Measurements from ENCODE around the gene TMEM233. TPM values are rescaled to one million over a fixed set of nuclear protein-coding genes. Genes with fewer than 3 reads are reported as not detected.

The TMEM233 gene
- total and polyA plus RNA-seq, 9 of the 15 experiments (the other 6 are each of a cell fraction or from before 2014, with no cell fraction given): 0.04 to 0.17 (median 0.07) TPM; not detected in 2

DNA sequence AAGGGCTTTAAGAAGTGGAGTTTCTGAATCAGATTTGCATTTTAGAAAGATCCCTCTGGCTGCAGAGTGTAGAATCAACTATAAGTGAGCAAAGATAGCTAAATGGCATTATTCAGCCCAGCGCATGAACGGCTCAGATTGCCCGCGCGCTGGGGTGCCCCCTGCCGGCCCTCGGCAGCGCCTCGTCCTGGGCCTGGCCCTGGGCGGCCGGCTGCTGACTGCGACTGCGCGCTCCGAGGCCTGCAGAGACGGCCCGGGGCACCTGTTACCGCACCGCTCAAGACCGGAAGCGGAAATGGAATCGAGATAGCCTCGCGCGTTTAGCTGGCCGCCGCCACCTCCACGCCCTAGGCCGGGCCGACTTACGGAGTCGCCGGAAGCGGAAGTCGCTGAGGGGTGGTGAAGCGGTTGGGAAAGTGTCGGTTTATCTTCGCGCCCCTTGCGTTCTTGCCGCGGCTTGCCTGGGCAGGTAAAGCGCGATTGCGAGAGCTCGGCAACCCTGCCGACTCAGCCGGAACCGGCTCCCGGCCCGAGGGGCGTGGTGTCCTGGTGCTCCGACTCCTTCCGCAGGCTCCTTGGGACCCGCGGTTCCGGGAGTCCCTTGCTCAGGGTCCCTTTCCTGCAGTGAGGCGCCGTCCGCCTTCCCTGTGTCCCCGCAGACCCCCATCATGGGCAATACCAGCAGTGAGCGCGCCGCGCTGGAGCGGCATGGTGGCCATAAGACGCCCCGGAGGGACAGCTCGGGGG lies 74.2 kb downstream of the TMEM233 start, which contains the start of gene PRKAB1 (continued):
- TF ChIP-seq, protein P1, sequence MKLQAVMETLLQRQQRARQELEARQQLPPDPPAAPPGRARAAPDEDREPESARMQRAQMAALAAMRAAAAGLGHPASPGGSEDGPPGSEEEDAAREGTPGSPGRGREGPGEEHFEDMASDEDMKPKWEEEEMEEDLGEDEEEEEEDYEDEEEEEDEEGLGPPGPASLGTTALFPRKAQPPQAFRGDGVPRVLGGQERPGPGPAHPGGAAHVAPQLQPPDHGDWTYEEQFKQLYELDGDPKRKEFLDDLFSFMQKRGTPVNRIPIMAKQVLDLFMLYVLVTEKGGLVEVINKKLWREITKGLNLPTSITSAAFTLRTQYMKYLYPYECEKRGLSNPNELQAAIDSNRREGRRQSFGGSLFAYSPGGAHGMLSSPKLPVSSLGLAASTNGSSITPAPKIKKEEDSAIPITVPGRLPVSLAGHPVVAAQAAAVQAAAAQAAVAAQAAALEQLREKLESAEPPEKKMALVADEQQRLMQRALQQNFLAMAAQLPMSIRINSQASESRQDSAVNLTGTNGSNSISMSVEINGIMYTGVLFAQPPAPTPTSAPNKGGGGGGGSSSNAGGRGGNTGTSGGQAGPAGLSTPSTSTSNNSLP (IDR thresholded peaks at IDR 0.05; ENCODE audit: borderline replicate concordance, low read depth, low read length): 0 out of 2 replicates have a peak, but pooled peaks have one; percentile 59
- TF ChIP-seq ESRRA (IDR thresholded peaks at IDR 0.05; ENCODE audit: borderline replicate concordance, low read depth) (peak; percentile 80; the same call in 1 of the 2 replicates), PCBP2 (IDR thresholded peaks at IDR 0.05; ENCODE audit: low read depth, low read length, poor library complexity, severe bottlenecking) (no peak), SNIP1 (IDR thresholded peaks at IDR 0.05; ENCODE audit: low read depth) (no peak), ZNF699 (CRISPR knock-in tag; IDR thresholded peaks at IDR 0.05; ENCODE audit: insufficient replicate concordance) (no peak), ZNF778 (CRISPR knock-in tag; IDR thresholded peaks at IDR 0.05) (no peak), ZNF347 (CRISPR knock-in tag; IDR thresholded peaks at IDR 0.05; ENCODE audit: low read depth) (no peak), NFE2 (IDR thresholded peaks at IDR 0.05; ENCODE audit: low read depth) (peak; percentile 21; the same call in 1 of the 2 replicates), ZNF586 (CRISPR knock-in tag; conservative IDR thresholded peaks at IDR 0.05) (no peak), PHF21A (IDR thresholded peaks at IDR 0.05; ENCODE audit: borderline replicate concordance, low read depth) (peak; percentile 9; the same call in 1 of the 2 replicates), CHCHD3 (CRISPR knock-in tag; IDR thresholded peaks at IDR 0.05) (peak; percentile 27; the same call in 1 of the 2 replicates), SMC3 (conservative IDR thresholded peaks at IDR 0.05; ENCODE audit: insufficient read depth, low read depth, low read length) (peak; percentile 52; the same call in 1 of the 2 replicates), ZNF175 (CRISPR knock-in tag; IDR thresholded peaks at IDR 0.05; ENCODE audit: low read depth) (no peak), SMARCB1 (IDR thresholded peaks at IDR 0.05; ENCODE audit: insufficient read length, low read depth) (no peak), ZBTB11 (CRISPR knock-in tag; IDR thresholded peaks at IDR 0.05) (peak; percentile 89 to 98 (median 94)), ZNF140 (CRISPR knock-in tag; IDR thresholded peaks at IDR 0.05) (no peak), MED1 (CRISPR knock-in tag; IDR thresholded peaks at IDR 0.05; ENCODE audit: borderline replicate concordance) (no peak), ZC3H4 (CRISPR knock-in tag; IDR thresholded peaks at IDR 0.05; ENCODE audit: borderline replicate concordance) (peak; percentile 39; the same call in 1 of the 2 replicates), ZNF766 (CRISPR knock-in tag; conservative IDR thresholded peaks at IDR 0.05) (peak; percentile 61), PHB (CRISPR knock-in tag; IDR thresholded peaks at IDR 0.05) (no peak)
- TF ChIP-seq, protein P2, sequence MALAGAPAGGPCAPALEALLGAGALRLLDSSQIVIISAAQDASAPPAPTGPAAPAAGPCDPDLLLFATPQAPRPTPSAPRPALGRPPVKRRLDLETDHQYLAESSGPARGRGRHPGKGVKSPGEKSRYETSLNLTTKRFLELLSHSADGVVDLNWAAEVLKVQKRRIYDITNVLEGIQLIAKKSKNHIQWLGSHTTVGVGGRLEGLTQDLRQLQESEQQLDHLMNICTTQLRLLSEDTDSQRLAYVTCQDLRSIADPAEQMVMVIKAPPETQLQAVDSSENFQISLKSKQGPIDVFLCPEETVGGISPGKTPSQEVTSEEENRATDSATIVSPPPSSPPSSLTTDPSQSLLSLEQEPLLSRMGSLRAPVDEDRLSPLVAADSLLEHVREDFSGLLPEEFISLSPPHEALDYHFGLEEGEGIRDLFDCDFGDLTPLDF (CRISPR knock-in tag; IDR thresholded peaks at IDR 0.05): peak; percentile 30; the same call in 1 of the 2 replicates

All from K562 (cell line).